SK-N-SH treated with all-trans-retinoic acid at 6 μM for 48 hours (cell line): Measurements from ENCODE around the gene DTNA.
A peak's percentile ranks its signal among the peaks of the same experiment; 100 is the strongest.

Source experiments
- ATAC-seq: fragments of 200-7000 bp; cut with Tn5 transposase; 3 replicates; pipeline ENCODE4 v1.9.1; 2020; ENCODE audit warnings: mild to moderate bottlenecking, moderate library complexity
- ARNTL ChIP-seq: fragments of 450-650 bp; formaldehyde crosslinking; IDR thresholded peaks from 2 replicates; pipeline ENCODE4 v1.5.0; 2020; ENCODE audit warnings: low read depth, mild to moderate bottlenecking, moderate library complexity, borderline replicate concordance
- BACH2 ChIP-seq: fragments of 250-450 bp; sonication (Bioruptor Pico); IDR thresholded peaks from 2 replicates; pipeline ENCODE4 v1.9.0; 2021; ENCODE audit warnings: mild to moderate bottlenecking, borderline replicate concordance
- CREB5 ChIP-seq: fragments of 250-450 bp; sonication (Bioruptor Pico); IDR thresholded peaks from 2 replicates; pipeline ENCODE4 v1.5.1; 2020; ENCODE audit warnings: low read depth, mild to moderate bottlenecking, moderate library complexity
- CSDC2 ChIP-seq: fragments of 250-450 bp; sonication (Bioruptor Pico); IDR thresholded peaks from 2 replicates; pipeline ENCODE4 v1.5.0; 2020; ENCODE audit warnings: mild to moderate bottlenecking, moderate library complexity
- CSRNP3 ChIP-seq: fragments of 250-450 bp; sonication (Bioruptor Pico); IDR thresholded peaks from 2 replicates; pipeline ENCODE4 v1.5.1; 2021; ENCODE audit warnings: mild to moderate bottlenecking, moderate library complexity
- ESRRG ChIP-seq: fragments of 250-450 bp; sonication (Bioruptor Pico); IDR thresholded peaks from 2 replicates; pipeline ENCODE4 v1.6.1; 2021; ENCODE audit warnings: mild to moderate bottlenecking
- GLIS3 ChIP-seq: fragments of 250-450 bp; sonication (Bioruptor Pico); IDR thresholded peaks from 2 replicates; pipeline ENCODE4 v1.5.0; 2020; ENCODE audit warnings: mild to moderate bottlenecking, moderate library complexity
- ISL1 ChIP-seq: fragments of 250-450 bp; sonication (Bioruptor Pico); IDR thresholded peaks from 2 replicates; pipeline ENCODE4 v2.1.2; 2022; ENCODE audit warnings: mild to moderate bottlenecking, moderate library complexity
- OSR1 ChIP-seq: fragments of 250-450 bp; sonication (Bioruptor Pico); IDR thresholded peaks from 2 replicates; pipeline ENCODE4 v1.8.0; 2022; ENCODE audit warnings: moderate library complexity, mild to moderate bottlenecking, inconsistent platforms
- PATZ1 ChIP-seq: fragments of 250-450 bp; sonication (Bioruptor Pico); IDR thresholded peaks from 2 replicates; pipeline ENCODE4 v1.8.0; 2020; ENCODE audit warnings: mild to moderate bottlenecking, moderate library complexity, borderline replicate concordance
- POU6F1 ChIP-seq: fragments of 250-450 bp; sonication (Bioruptor Pico); IDR thresholded peaks from 2 replicates; pipeline ENCODE4 v1.8.0; 2021; ENCODE audit warnings: low read depth, mild to moderate bottlenecking, moderate library complexity, borderline replicate concordance
- PPARA ChIP-seq: fragments of 250-450 bp; sonication (Bioruptor Pico); IDR thresholded peaks from 2 replicates; pipeline ENCODE4 v1.5.0; 2020; ENCODE audit warnings: mild to moderate bottlenecking, borderline replicate concordance
- RARB ChIP-seq: fragments of 250-450 bp; sonication (Bioruptor Pico); IDR thresholded peaks from 2 replicates; pipeline ENCODE4 v1.8.0; 2021; ENCODE audit warnings: mild to moderate bottlenecking, moderate library complexity
- SNAI2 ChIP-seq: fragments of 250-450 bp; sonication (Bioruptor Pico); IDR thresholded peaks from 2 replicates; pipeline ENCODE4 v1.5.0; 2020; ENCODE audit warnings: mild to moderate bottlenecking, moderate library complexity
- TCF4 ChIP-seq: fragments of 250-450 bp; sonication (Bioruptor Pico); IDR thresholded peaks from 2 replicates; pipeline ENCODE4 v1.8.0; 2021; ENCODE audit warnings: mild to moderate bottlenecking, moderate library complexity, borderline replicate concordance
- TOX ChIP-seq: fragments of 250-450 bp; sonication (Bioruptor Pico); IDR thresholded peaks from 2 replicates; pipeline ENCODE4 v1.8.0; 2021; ENCODE audit warnings: mild to moderate bottlenecking, moderate library complexity, borderline replicate concordance
- TSHZ2 ChIP-seq: fragments of 250-450 bp; sonication (Bioruptor Pico); IDR thresholded peaks from 2 replicates; pipeline ENCODE4 v1.5.0; 2020; ENCODE audit warnings: mild to moderate bottlenecking, moderate library complexity
- ZC3H10 ChIP-seq: fragments of 250-450 bp; sonication (Bioruptor Pico); IDR thresholded peaks from 2 replicates; pipeline ENCODE4 v1.5.1; 2021; ENCODE audit warnings: mild to moderate bottlenecking, moderate library complexity
- ZFP3 ChIP-seq: fragments of 250-450 bp; sonication (Bioruptor Pico); IDR thresholded peaks from 2 replicates; pipeline ENCODE4 v1.5.0; 2020; ENCODE audit warnings: mild to moderate bottlenecking, moderate library complexity
- ZFP30 ChIP-seq: fragments of 450-650 bp; formaldehyde crosslinking; IDR thresholded peaks from 2 replicates; pipeline ENCODE4 v1.5.0; 2022; ENCODE audit warnings: mild to moderate bottlenecking, moderate library complexity
- ZNF565 ChIP-seq: fragments of 450-650 bp; formaldehyde crosslinking; conservative IDR thresholded peaks from 2 replicates; pipeline ENCODE4 v1.5.0; 2020; ENCODE audit warnings: low read depth, mild to moderate bottlenecking, moderate library complexity
- ZNF70 ChIP-seq: fragments of 450-650 bp; formaldehyde crosslinking; IDR thresholded peaks from 2 replicates; pipeline ENCODE4 v1.5.0; 2020; ENCODE audit warnings: mild to moderate bottlenecking, moderate library complexity
- ZNF8 ChIP-seq: fragments of 450-650 bp; formaldehyde crosslinking; IDR thresholded peaks from 2 replicates; pipeline ENCODE4 v1.5.0; 2020; ENCODE audit warnings: mild to moderate bottlenecking, moderate library complexity

The DTNA gene

GRCh38 chr18:34773961-34774766 is 64.1 kb downstream of the DTNA start:
- ATAC-seq = peak; percentile 91
- TF ChIP-seq ZC3H10 (CRISPR knock-in tag) (no peak), ARNTL (CRISPR knock-in tag) (no peak), TCF4 (CRISPR knock-in tag) (0 out of 2 replicates have a peak, but pooled peaks have one; percentile 26), ZFP30 (CRISPR knock-in tag) (no peak), ZFP3 (CRISPR knock-in tag) (peak; percentile 53; the same call in 1 of the 2 replicates), BACH2 (CRISPR knock-in tag) (no peak), CREB5 (peak; percentile 40; the same call in 1 of the 2 replicates), ISL1 (CRISPR knock-in tag) (peak; percentile 99), SNAI2 (CRISPR knock-in tag) (no peak)

- no peak for ATAC-seq
- no peak for TF ChIP-seq ESRRG (CRISPR knock-in tag)
- TF ChIP-seq ZC3H10 (CRISPR knock-in tag) = no peak
- TF ChIP-seq PPARA (CRISPR knock-in tag) = no peak
- TF ChIP-seq ZFP30 (CRISPR knock-in tag) = no peak
- no peak for TF ChIP-seq ZNF8 (CRISPR knock-in tag)
- TF ChIP-seq ZNF70 = no peak
- no peak for TF ChIP-seq TOX
- TF ChIP-seq ISL1 (CRISPR knock-in tag) = no peak
- no peak for TF ChIP-seq GLIS3
- TF ChIP-seq CSDC2 = no peak
- TF ChIP-seq TCF4 (CRISPR knock-in tag) = no peak
- TF ChIP-seq RARB = no peak
- TF ChIP-seq ZNF565 = no peak
- no peak for TF ChIP-seq CSRNP3
- no peak for TF ChIP-seq OSR1 (CRISPR knock-in tag)
- no peak for TF ChIP-seq TSHZ2 (CRISPR knock-in tag)
These were observed 65.4 kb downstream of the DTNA start for GRCh38 chr18:34775461-34775860.

GRCh38 chr18:34779112-34779511 is 69.0 kb downstream of the DTNA start:
- no peak for ATAC-seq
- no peak for TF ChIP-seq SNAI2 (CRISPR knock-in tag)

- no peak for ATAC-seq
- no peak for TF ChIP-seq PPARA (CRISPR knock-in tag)
- no peak for TF ChIP-seq TOX
- no peak for TF ChIP-seq CSRNP3
- no peak for TF ChIP-seq GLIS3
- no peak for TF ChIP-seq OSR1 (CRISPR knock-in tag)
- no peak for TF ChIP-seq ZNF70
- TF ChIP-seq ZFP3 (CRISPR knock-in tag) = no peak
- no peak for TF ChIP-seq ZNF8 (CRISPR knock-in tag)
- no peak for TF ChIP-seq CREB5
- TF ChIP-seq PATZ1 = no peak
- TF ChIP-seq POU6F1 (CRISPR knock-in tag) = no peak
- no peak for TF ChIP-seq ZNF565
- TF ChIP-seq ARNTL (CRISPR knock-in tag) = no peak
- TF ChIP-seq CSDC2 = no peak
- TF ChIP-seq, all 23 proteins: peak for 0
These were observed 70.8 kb downstream of the DTNA start for GRCh38 chr18:34780856-34781255.
